Measurements from ENCODE around the gene METTL17.

DNA sequence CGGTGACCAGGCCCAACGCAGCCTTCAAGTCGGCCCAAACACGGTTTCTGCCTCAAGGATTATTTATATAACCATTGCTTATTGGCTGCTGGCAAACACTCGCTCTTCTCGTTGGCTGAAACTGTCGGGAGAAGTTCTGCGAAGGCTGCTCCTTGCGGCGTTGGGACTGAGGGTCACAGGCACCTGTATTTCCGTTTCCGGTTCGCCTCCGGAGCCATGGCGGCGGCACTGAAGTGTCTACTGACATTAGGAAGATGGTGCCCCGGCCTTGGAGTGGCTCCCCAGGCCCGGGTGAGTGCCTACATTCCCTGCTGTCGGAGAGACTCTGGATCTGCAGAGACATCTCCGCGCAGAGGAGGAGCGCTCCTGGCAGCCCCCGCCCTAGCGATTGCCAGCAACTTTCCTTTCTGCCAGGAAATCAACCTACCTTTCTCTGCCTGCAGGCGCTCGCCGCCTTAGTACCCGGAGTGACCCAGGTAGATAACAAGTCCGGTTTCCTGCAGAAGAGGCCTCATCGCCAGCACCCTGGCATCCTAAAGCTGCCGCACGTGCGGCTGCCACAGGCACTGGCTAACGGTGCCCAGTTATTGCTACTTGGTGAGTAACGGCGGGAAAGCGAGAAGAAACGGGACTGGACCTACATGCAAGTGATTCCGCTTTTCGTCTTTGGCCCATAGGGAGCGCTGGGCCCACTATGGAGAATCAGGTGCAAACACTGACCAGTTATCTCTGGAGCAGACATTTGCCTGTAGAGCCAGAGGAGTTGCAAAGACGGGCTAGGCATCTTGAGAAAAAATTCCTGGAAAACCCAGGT is at the start of gene METTL17:
- TF ChIP-seq, protein P1, sequence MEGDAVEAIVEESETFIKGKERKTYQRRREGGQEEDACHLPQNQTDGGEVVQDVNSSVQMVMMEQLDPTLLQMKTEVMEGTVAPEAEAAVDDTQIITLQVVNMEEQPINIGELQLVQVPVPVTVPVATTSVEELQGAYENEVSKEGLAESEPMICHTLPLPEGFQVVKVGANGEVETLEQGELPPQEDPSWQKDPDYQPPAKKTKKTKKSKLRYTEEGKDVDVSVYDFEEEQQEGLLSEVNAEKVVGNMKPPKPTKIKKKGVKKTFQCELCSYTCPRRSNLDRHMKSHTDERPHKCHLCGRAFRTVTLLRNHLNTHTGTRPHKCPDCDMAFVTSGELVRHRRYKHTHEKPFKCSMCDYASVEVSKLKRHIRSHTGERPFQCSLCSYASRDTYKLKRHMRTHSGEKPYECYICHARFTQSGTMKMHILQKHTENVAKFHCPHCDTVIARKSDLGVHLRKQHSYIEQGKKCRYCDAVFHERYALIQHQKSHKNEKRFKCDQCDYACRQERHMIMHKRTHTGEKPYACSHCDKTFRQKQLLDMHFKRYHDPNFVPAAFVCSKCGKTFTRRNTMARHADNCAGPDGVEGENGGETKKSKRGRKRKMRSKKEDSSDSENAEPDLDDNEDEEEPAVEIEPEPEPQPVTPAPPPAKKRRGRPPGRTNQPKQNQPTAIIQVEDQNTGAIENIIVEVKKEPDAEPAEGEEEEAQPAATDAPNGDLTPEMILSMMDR (IDR thresholded peaks at IDR 0.05), result no peak
- TF ChIP-seq, protein P2, sequence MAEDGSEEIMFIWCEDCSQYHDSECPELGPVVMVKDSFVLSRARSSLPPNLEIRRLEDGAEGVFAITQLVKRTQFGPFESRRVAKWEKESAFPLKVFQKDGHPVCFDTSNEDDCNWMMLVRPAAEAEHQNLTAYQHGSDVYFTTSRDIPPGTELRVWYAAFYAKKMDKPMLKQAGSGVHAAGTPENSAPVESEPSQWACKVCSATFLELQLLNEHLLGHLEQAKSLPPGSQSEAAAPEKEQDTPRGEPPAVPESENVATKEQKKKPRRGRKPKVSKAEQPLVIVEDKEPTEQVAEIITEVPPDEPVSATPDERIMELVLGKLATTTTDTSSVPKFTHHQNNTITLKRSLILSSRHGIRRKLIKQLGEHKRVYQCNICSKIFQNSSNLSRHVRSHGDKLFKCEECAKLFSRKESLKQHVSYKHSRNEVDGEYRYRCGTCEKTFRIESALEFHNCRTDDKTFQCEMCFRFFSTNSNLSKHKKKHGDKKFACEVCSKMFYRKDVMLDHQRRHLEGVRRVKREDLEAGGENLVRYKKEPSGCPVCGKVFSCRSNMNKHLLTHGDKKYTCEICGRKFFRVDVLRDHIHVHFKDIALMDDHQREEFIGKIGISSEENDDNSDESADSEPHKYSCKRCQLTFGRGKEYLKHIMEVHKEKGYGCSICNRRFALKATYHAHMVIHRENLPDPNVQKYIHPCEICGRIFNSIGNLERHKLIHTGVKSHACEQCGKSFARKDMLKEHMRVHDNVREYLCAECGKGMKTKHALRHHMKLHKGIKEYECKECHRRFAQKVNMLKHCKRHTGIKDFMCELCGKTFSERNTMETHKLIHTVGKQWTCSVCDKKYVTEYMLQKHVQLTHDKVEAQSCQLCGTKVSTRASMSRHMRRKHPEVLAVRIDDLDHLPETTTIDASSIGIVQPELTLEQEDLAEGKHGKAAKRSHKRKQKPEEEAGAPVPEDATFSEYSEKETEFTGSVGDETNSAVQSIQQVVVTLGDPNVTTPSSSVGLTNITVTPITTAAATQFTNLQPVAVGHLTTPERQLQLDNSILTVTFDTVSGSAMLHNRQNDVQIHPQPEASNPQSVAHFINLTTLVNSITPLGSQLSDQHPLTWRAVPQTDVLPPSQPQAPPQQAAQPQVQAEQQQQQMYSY (CRISPR knock-in tag; IDR thresholded peaks at IDR 0.05), result no peak; the same call in 1 of the 2 replicates
- TF ChIP-seq NFYB (CRISPR knock-in tag; conservative IDR thresholded peaks at IDR 0.05; ENCODE audit: low read depth) (peak; percentile 91), JUN (CRISPR knock-in tag; IDR thresholded peaks at IDR 0.05) (no peak), ZNF138 (CRISPR knock-in tag; conservative IDR thresholded peaks at IDR 0.05) (no peak), MAX (CRISPR knock-in tag; IDR thresholded peaks at IDR 0.05) (no peak), E2F4 (CRISPR knock-in tag; IDR thresholded peaks at IDR 0.05; ENCODE audit: borderline replicate concordance, low read depth) (no peak), ZBTB21 (CRISPR knock-in tag; IDR thresholded peaks at IDR 0.05; ENCODE audit: borderline replicate concordance) (no peak), ETV6 (CRISPR knock-in tag; IDR thresholded peaks at IDR 0.05) (peak; percentile 60; the same call in 1 of the 2 replicates)
- TF ChIP-seq, protein P3, sequence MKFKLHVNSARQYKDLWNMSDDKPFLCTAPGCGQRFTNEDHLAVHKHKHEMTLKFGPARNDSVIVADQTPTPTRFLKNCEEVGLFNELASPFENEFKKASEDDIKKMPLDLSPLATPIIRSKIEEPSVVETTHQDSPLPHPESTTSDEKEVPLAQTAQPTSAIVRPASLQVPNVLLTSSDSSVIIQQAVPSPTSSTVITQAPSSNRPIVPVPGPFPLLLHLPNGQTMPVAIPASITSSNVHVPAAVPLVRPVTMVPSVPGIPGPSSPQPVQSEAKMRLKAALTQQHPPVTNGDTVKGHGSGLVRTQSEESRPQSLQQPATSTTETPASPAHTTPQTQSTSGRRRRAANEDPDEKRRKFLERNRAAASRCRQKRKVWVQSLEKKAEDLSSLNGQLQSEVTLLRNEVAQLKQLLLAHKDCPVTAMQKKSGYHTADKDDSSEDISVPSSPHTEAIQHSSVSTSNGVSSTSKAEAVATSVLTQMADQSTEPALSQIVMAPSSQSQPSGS (CRISPR knock-in tag; IDR thresholded peaks at IDR 0.05; ENCODE audit: borderline replicate concordance, low read depth), result no peak
- TF ChIP-seq, protein P4, sequence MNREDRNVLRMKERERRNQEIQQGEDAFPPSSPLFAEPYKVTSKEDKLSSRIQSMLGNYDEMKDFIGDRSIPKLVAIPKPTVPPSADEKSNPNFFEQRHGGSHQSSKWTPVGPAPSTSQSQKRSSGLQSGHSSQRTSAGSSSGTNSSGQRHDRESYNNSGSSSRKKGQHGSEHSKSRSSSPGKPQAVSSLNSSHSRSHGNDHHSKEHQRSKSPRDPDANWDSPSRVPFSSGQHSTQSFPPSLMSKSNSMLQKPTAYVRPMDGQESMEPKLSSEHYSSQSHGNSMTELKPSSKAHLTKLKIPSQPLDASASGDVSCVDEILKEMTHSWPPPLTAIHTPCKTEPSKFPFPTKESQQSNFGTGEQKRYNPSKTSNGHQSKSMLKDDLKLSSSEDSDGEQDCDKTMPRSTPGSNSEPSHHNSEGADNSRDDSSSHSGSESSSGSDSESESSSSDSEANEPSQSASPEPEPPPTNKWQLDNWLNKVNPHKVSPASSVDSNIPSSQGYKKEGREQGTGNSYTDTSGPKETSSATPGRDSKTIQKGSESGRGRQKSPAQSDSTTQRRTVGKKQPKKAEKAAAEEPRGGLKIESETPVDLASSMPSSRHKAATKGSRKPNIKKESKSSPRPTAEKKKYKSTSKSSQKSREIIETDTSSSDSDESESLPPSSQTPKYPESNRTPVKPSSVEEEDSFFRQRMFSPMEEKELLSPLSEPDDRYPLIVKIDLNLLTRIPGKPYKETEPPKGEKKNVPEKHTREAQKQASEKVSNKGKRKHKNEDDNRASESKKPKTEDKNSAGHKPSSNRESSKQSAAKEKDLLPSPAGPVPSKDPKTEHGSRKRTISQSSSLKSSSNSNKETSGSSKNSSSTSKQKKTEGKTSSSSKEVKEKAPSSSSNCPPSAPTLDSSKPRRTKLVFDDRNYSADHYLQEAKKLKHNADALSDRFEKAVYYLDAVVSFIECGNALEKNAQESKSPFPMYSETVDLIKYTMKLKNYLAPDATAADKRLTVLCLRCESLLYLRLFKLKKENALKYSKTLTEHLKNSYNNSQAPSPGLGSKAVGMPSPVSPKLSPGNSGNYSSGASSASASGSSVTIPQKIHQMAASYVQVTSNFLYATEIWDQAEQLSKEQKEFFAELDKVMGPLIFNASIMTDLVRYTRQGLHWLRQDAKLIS (CRISPR knock-in tag; IDR thresholded peaks at IDR 0.05; ENCODE audit: borderline replicate concordance), result no peak

Measured in WTC11 (cell line).